Effector memory CD4-positive, alpha-beta T cell (primary cell): ENCODE measurements around the gene MCTS1.
"Not testable (repeated sequence)": the region's sequence is repeated elsewhere in the genome, so short reads cannot be mapped to it uniquely, and the experiment has no call there.

Experiments used
- DNase-seq, 3 donors: peaks; one replicate each; pipeline ENCODE4 v3.0.0-alpha.2; 2020
- H3K27ac ChIP-seq: 2 replicates; pipeline ENCODE4 v1.7.0; 2013; ENCODE audit warnings: mild to moderate bottlenecking, low read length, moderate library complexity; ENCODE audit not compliant: insufficient read depth, poor library complexity, severe bottlenecking
- H3K27me3 ChIP-seq: replicated peaks from 2 replicates; pipeline ENCODE4 v1.7.0; 2013; ENCODE audit warnings: mild to moderate bottlenecking, low read length; ENCODE audit not compliant: insufficient read depth, control insufficient read depth, poor library complexity, severe bottlenecking
- H3K36me3 ChIP-seq: 2 replicates; pipeline ENCODE4 v1.7.0; 2013; ENCODE audit warnings: mild to moderate bottlenecking, low read length, moderate library complexity; ENCODE audit not compliant: control insufficient read depth, insufficient read depth
- H3K4me1 ChIP-seq: 2 replicates; pipeline ENCODE4 v1.7.0; 2013; ENCODE audit warnings: low read length, mild to moderate bottlenecking; ENCODE audit not compliant: control insufficient read depth, insufficient read depth, poor library complexity, severe bottlenecking
- H3K4me3 ChIP-seq: 2 replicates; pipeline ENCODE4 v1.7.0; 2013; ENCODE audit warnings: low read length, low read depth, mild to moderate bottlenecking; ENCODE audit not compliant: insufficient read depth, poor library complexity, severe bottlenecking
- H3K9me3 ChIP-seq: 2 replicates; pipeline ENCODE4 v1.7.0; 2013; ENCODE audit warnings: mild to moderate bottlenecking, low read length, moderate library complexity; ENCODE audit not compliant: control insufficient read depth

Gene MCTS1

DNA sequence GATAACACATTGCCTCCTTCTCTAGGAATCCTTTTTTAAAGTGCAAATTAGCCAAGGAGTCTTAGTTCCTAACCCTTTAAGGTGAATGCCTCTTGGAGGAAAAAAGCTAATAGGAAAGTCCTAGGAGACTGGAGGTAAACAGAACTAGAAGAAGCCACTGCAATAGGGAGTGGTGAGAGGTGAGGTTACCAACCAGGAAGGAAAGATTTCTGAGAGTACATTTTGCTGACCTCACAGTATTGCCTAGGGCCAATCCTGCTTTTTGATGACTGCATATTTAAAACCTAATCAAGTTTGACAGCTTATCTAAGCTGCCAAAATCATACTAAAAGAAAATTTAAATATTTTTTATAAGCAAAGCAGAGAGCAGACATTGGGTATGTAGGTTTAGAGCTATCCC lies 35.9 kb upstream of the MCTS1 start:
- Histone ChIP-seq H3K36me3 (no peaks in the 10 kb centered on the region), H3K4me3 (no peak overlapping the region), H3K27ac (no peak overlapping the region), H3K4me1 (no peaks in the 10 kb centered on the region), H3K27me3 (no peaks in the 10 kb centered on the region), H3K9me3 (no peaks in the 10 kb centered on the region)
- DNase-seq = no peak

DNA sequence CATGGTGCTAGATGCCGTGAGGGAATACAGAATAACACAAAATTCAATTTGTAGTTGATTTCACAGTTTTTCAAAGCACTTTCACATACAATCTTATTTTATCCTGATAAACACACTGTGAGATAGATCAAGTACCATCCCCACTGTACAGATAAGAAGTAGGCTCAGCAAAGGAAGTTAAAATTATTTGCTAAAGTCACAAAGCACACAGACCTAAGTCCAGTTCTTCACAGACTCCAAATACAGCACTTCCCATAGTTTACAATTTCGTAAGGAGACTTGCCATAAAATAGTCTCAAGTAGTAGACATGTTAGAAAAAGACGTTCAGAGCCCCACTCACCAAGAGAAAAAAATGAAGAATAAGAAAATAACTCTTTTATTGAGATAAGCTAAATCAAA lies 35.3 kb upstream of the MCTS1 start:
- no peaks in the 10 kb centered on the region for H3K9me3 ChIP-seq
- H3K27me3 ChIP-seq = no peaks in the 10 kb centered on the region
- no peaks in the 10 kb centered on the region for H3K36me3 ChIP-seq
- H3K4me1 ChIP-seq = no peaks in the 10 kb centered on the region
- no peak overlapping the region for H3K27ac ChIP-seq
- no peak overlapping the region for H3K4me3 ChIP-seq
- no peak for DNase-seq

DNA sequence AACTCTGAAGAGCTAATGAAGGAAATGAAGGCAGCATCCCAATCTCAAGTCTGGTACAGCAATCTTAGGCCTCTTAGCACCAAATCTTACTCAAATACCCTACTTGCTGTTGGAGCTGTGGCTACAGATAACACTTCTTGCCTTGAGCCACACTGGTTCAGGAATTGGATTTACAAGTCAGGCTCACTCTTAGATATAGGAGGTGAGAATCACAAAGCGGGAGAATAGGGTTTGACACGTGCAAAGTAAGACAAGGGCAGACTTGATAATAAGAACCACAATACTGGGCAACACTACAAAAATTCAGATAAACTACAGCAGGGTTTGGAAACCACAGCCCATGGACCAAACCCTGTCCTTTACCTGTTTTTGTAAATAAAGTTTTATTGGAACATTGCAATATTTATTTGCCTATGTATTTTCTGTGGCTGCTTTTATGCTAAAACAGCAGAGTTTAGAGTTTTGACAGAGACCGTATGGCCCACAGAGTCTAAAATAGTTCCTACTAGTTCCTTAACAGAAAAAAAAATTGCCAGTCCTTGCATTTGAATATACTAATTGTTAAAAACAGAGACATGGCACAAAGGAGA lies 33.8 kb upstream of the MCTS1 start:
- no peaks in the 10 kb centered on the region for H3K27me3 ChIP-seq
- H3K4me1 ChIP-seq = no peaks in the 10 kb centered on the region
- H3K4me3 ChIP-seq = no peak overlapping the region
- no peak overlapping the region for H3K27ac ChIP-seq
- DNase-seq = no peak
- H3K36me3 ChIP-seq = no peaks in the 10 kb centered on the region
- no peaks in the 10 kb centered on the region for H3K9me3 ChIP-seq

DNA sequence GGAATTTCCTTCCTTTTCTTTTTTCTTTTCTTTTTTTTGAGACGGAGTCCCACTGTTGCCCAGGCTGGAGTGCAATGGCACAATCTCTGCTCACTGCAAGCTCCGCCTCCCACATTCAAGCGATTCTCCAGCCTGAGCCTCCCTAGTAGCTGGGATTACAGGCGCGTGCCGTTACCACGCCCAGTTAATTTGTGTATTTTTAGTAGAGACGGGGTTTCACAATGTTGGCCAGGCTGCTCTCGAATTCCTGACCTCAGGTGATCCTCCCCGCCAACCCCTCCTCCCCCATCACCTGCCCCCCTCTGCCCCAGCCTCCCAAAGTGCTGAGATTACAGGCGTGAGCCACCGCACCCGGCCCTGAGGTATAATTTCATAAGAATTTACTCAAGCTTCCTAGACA lies 30.1 kb upstream of the MCTS1 start:
- not testable (repeated sequence) for DNase-seq, H3K27ac ChIP-seq

DNA sequence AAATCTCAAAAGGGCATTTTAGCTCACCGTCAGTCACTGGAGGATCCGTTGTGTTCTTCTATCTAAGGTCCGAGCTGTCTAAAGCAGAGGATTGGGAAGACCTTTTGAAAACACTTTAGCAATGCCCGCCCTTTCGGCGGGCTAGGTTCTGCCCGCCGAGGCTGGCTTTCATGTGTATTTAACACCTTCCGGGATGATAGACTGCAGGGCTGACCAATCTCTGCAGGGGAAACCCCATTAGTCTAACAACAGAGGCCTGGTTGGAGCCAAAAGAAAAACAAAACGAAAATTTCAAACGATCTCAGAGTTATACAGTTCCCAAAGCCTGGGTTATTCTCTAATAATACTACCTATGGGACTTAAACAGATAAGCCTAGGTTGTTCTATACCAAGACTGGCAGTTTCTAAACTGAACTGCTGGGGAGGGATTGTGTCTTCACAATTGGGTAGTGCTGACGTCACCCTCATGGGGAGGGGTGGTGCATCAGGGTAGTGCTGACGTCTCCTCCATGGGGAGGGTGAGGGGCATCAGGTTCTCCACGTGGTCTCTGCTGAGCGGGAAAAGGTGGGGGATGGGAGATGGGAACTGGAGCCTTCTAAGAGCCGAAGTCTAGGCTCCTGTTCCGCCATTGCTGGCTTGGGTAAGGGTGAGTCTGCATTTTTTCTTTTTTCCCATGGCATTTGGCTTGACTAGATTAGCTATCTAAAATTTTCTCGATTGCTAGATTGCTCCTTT lies 28.4 kb upstream of the MCTS1 start:
- DNase-seq = no peak
- Histone ChIP-seq H3K4me3 (no peak overlapping the region), H3K27ac (no peak overlapping the region), H3K4me1 (no peaks in the 10 kb centered on the region), H3K36me3 (no peaks in the 10 kb centered on the region), H3K9me3 (no peaks in the 10 kb centered on the region), H3K27me3 (no peaks in the 10 kb centered on the region)

More for the DNA sequence above, 30.1 kb upstream of the MCTS1 start:
- not testable (repeated sequence) for H3K9me3 ChIP-seq, H3K27me3 ChIP-seq, H3K4me3 ChIP-seq, H3K4me1 ChIP-seq, H3K36me3 ChIP-seq

DNA sequence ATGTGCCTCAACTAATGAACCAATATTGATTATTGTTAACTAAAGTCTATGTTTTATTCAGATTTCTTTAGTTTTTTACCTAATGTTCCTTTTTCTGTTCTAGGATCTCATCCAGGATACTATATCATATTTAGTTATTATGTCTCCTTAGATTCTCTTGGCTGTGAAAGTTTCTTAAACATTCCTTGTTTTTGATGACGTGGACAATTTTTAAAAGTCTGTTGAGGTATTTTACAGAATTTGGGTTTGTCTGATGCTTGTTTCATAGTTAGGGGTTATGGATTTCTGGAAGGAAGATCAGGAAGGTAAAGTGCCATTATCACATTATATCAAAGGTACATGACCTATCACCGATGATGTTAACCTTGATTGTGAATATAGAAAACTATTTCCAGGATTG lies 18.2 kb upstream of the MCTS1 start:
- no peaks in the 10 kb centered on the region for H3K4me1 ChIP-seq
- no peak for DNase-seq
- no peaks in the 10 kb centered on the region for H3K27me3 ChIP-seq
- H3K27ac ChIP-seq = no peak overlapping the region
- no peaks in the 10 kb centered on the region for H3K36me3 ChIP-seq
- no peaks in the 10 kb centered on the region for H3K9me3 ChIP-seq
- no peak overlapping the region for H3K4me3 ChIP-seq

DNA sequence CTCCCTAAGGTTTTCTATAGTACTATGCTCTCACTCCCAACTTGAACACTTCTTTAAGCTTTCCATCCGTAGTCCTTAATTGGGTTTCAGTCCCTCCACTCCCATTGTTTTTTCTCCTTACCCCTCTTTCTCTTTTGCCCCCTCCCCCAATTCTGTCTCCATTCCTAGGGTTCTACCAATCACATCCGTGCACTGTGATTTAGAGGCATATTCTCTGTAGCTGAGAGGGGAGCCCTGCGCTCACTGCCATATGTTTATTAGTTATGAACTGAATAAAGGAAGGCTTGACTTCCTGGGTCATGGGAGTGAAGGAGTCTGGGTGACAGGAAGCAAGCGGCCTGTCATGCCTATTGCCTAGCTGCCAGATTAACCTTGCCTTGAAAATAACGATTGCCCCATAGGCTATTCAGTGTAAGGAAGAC lies 471 bp downstream of the MCTS1 start:
- Histone ChIP-seq H3K9me3 (no peaks in the 10 kb centered on the region), H3K4me3 (peak overlapping the region; percentile 69), H3K36me3 (no peaks in the 10 kb centered on the region), H3K4me1 (peaks cover 3% of the 10 kb centered on the region), H3K27me3 (no peaks in the 10 kb centered on the region), H3K27ac (peak overlapping the region; percentile 81)
- DNase-seq = peak in 2 of 3 donors; percentile 18 to 22

DNA sequence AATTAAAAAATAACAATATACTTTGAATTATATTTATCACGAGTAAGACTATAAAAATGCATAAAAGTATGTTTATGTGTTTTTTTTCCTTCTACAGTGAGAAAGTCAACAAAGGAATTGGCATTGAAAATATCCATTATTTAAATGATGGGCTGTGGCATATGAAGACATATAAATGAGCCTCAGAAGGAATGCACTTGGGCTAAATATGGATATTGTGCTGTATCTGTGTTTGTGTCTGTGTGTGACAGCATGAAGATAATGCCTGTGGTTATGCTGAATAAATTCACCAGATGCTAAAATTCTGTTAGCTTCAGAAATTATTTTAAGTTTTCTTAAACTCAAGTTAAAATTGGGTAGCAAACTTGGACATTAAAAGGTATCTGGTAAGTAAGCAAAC lies 8.2 kb downstream of the MCTS1 start:
- H3K36me3 ChIP-seq = peaks cover 6% of the 10 kb centered on the region
- DNase-seq = no peak
- H3K27me3 ChIP-seq = no peaks in the 10 kb centered on the region
- no peak overlapping the region for H3K4me3 ChIP-seq
- H3K9me3 ChIP-seq = no peaks in the 10 kb centered on the region
- H3K27ac ChIP-seq = no peak overlapping the region
- no peaks in the 10 kb centered on the region for H3K4me1 ChIP-seq

DNA sequence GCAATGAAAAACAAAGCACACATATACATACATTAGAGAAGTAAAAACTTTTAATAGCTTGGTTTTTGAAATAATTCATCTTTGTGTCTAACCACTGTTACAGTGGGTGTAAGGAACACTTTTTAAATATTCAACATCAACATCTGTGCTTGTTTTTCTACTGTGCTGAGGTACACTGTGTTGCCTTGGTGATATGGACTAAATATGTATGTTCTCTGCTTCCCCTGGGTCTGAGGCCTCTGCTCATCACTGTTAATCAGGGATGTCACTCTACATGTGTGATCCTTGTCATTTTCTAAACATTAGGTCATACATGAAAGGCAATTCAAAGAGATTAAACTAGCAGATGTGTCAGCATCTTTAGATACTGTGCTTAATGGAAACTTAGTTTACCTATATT lies 10.9 kb downstream of the MCTS1 start:
- H3K27ac ChIP-seq = no peak overlapping the region
- no peaks in the 10 kb centered on the region for H3K9me3 ChIP-seq
- peaks cover 6% of the 10 kb centered on the region for H3K36me3 ChIP-seq
- no peaks in the 10 kb centered on the region for H3K4me1 ChIP-seq
- H3K4me3 ChIP-seq = no peak overlapping the region
- DNase-seq = no peak
- no peaks in the 10 kb centered on the region for H3K27me3 ChIP-seq

DNA sequence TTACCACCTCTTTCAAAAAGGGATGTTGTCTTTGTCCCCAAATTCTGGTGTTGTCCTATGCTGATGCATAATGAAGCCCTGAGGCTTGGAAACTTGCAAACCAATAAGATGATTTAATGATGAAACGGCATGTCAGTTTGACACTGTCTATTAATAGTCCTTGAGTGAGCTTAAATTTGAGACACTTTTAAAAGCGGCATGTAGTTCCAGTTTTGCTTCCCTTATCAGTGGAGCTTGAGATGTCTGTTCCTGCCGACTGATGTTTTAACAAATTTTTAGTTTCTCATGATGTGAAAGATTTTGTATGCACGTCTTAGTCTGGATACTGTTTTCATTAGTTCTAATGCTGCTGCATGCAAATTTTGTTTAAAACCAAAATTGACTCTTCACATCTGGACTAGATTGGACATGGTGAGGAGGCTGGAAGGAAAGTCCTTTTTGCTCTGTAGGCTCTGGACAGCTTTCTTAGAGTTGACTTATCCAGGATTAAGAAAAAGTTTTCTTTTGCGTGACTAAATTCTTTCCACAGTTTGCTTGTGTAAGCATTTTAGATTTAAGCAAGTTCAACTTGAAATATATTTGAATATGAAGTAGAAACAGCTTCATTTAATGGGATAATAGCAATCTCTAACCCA lies 14.2 kb downstream of the MCTS1 start:
- H3K27ac ChIP-seq = no peak overlapping the region
- no peak overlapping the region for H3K4me3 ChIP-seq
- H3K4me1 ChIP-seq = no peaks in the 10 kb centered on the region
- H3K27me3 ChIP-seq = no peaks in the 10 kb centered on the region
- no peaks in the 10 kb centered on the region for H3K9me3 ChIP-seq
- no peak for DNase-seq
- H3K36me3 ChIP-seq = no peaks in the 10 kb centered on the region
